Activated T-cell treated with anti-CD3 and anti-CD28 coated beads for 1 hour (primary cell): ENCODE data around the gene CPLANE2.
"Not testable (repeated sequence)": the region's sequence is repeated elsewhere in the genome, so short reads cannot be mapped to it uniquely, and the experiment has no call there.

Experiments
- DNase-seq: peaks from one replicate; pipeline ENCODE4 v3.0.0-alpha.2; 2020; ENCODE audit warnings: low read depth

The CPLANE2 gene

DNA sequence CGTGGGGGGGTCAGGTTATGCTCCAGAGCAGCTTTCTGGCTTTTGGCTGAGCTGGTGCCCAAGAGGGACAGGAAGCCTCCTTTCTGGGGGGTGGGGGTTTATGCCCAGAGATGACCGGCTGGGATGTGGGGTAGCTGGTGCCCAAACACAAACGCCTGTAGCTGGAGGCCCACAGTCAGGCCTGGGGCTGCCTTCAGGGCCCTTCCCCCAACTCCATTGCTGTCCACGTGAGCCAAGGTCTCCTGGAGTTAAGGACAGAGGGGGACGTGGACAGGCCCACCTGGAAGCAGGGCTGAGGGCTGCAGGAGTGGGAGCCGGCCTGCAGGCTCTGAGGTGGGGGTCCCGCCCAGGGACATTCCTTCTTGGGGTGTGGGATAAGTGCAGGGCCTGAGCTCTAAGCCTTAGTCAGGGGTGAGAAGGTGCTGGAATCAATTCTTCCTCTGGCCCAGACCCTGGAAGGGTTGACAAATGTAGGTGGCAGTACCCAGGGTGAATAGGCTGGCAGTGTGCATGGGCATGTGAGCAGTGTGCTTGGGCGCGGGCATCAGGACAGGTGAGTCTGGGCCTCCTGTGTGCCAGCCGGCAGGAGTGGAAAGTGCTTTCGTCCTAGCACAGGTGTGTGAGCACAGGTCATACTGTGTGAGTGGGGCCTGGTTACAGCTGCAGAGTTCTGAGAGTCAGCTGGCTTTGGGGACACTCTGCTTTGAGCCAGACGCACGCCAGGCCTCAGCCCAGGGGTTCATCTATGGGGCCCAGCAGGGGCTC is 6.8 kb downstream of the CPLANE2 start:
- DNase-seq, result no peak

DNA sequence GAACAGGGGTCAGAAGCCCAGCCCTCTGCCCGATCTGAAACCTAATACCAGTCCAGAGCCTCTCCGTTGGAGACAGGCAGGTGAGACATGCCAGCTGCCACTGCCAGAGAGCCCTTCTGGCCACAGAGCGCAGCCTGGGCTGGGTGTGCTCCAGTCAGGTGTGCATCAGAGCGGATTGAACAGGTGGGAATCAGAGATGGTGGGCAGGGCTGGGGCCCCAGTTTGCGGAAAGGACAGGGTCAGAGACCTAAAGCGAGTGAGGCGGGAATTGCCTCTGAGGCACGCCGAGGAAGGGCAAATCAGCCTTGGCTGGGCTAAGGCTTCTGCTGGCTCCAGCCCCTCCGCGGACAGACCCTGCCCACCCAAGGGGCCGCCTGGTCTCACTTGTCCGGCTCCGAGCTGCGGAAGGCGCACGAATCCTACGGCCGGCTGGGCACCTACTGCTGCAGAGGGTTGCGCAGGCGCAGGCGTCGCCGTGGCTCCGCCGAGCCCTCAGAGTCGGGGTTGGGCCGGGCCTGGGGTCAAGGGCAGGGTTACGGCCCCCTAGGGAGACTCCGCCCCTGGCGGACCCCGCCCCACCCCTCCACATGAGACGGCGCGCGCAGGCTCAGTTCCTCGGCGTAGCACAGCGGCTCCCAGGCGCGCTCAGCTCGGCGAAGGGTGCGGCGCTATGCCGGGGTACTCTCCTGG is 10.3 kb downstream of the CPLANE2 start:
- DNase-seq, result no peak

DNA sequence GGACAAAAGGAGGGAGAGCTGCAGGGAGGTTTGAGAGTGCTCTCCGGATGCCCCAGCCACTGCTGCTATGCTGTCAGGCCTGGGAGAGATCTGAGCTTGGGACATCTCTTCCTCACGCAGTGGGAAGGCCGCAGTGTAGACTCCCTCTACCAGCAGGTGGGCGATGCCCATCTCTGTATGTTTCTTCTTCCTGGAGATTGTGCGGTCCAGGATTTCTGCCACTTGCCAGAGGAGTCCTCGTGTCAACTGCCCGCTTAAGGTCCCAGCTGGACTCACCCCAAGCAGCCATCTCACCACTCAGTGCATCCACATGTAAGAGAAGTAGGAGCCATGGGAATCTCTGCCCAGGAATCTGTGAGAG is 10.9 kb downstream of the CPLANE2 start:
- no peak for DNase-seq

DNA sequence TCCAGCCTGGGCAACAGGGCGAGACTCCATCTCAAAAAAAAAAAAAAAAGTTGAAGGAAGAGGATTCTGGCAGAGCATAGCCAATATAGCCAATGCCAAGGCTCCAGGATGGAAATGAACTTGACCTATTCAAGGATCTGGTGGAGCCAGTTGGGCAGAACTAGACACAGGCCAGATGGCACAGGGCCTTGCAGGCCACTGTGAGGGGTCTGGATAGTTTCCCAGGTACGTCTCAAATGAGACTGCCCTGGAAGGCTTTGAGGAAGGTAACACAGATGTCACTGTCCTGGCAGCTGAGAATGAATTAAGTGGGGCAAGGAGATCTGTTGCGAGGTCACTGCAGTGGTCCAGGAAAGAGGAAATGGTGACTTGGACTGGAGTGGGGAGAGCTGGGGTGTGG is 12.5 kb downstream of the CPLANE2 start:
- no peak for DNase-seq

DNA sequence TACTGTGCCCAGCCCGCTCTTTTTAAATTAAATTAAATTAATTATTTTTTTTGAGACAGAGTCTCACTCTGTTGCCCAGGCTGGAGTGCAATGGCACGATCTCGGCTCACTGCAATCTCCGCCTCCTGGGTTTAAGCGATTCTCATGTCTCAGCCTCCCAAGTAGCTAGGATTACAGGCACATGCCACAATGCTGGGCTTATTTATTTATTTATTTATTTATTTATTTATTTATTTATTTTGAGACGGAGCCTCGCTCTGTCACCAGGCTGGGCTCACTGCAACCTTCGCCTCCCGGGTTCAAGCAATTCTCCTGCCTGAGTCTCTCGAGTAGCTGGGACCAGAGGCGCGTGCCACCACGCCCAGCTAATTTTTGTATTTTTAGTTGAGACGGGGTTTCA is 14.3 kb downstream of the CPLANE2 start:
- DNase-seq, result not testable (repeated sequence)

DNA sequence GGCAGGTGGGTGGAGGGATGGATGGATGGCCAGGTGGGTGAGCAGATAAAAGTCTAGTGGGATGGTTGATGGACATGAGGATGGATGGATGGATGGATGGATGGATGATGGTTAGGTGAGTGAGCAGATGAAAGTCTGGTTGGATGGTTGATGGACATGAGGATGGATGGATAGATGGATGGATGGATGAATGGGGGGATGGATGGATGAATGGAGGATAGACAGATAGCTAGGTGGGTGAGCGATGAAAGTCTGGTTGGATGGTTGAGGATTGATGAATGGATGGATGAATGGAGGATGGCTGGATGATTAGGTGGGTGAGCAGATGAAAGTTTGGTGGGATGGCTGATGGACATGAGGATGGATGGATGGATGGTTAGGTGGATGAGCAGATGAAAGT is 15.5 kb downstream of the CPLANE2 start:
- DNase-seq, result no peak

DNA sequence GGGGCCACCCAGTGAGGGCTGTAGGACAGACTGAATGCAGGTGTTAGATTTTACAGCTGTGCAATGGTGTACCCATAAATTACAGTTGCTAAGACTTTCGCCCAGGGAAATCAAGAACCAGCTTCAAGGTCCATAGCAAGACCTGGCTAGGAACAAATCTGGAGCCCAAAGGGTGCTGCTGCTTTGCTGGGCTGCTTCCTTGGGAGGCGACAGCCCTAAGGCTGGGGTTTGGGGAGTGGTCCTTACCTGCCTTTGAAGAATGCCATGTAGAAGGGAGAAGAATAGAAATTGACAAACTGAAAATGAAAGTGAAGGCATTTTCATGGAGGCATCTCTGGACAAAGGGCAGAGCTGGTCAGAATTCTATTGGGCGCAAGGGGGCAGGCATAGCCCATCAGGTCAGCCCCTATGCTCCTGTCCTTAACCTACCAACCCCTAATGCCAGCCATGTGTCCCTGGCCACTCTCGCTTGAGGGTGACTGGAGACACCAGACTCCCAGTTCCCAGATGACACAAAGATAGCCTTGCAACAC is 16.9 kb downstream of the CPLANE2 start:
- DNase-seq, result no peak

DNA sequence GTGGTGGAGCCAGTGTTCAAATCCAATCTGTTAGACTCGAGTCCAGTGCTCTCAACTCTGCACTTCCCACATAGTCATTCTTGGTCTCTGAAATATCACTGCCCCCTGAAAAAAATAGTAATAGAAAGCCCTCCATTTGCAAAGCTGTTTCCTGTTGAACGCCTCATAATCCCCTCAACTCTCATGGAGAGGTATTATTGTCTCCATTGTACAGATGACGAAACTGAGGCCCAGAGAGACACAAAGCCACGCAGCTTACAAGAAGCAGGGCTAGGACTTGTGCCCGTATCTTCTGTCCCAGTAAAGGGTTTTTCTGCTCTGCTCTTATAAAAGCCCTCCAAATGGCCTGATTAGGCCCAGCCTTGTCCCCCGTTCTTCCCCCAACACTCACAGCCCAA is 18.3 kb downstream of the CPLANE2 start:
- no peak for DNase-seq

DNA sequence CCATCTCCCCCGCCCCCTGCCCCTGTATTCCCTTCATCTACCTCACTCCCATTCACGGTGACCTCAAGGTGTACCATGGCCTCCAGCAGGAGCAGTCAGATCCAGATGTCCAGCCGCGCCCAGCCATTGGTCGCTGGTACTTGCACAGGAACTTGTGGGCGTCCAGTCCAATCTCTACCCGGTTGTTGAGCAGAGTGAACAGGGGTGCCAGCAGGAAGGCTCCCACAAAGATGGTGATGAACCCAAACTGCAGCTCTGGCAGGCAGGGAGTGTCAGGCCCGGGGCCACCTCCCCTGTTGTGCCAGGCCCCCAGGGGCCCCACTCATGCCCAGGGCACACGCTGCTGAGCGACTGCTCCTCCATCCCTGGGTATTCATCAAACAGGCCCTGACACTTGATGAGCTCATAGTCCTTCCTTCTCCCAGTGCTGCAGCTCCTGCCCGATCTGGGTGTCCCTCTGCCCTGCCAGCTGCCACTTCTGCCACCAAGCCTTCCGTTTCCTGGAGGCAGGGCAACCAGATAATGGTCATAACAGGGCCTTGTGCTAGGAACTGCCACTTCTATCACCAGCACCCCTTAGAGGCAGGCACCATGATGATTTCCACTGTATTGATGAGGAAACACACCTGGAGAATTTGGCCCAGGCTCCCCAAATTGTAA is 18.8 kb downstream of the CPLANE2 start:
- no peak for DNase-seq

DNA sequence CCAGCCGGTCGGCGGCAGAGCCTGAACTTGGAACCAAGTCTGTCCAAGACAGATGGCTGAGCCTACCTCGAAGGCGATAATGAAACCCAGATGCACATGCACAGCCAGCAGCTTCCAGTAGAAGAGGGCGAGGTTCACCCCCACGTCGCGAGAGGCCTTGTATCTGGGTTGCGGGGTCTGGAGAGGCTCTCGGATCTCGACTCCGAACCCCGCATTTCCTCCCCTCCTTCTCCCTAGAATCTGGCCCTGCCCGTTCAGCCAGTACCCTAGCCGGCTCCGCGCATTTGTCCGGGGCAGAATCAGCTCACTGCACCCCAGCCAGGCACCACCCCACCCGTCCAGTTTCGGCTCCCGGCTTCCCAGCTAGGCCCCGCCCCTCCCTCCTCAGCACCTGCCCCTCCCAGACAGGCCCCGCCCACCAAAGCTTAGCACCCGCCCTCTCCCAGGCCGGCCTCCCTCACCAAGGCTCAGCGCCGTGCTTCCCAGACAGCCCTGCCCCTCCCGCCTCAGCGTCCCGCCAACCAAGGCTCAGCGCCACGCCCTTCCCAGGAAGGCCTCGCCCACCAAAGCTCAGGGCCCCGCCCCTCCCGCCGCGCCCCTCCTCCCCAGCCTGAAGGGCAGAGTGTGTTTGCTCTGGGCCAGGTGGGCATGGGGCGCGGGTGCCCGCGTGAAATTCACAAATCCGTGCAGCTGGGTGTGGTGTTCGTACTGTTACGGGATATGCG is 19.8 kb downstream of the CPLANE2 start:
- DNase-seq, result peak; percentile 91

DNA sequence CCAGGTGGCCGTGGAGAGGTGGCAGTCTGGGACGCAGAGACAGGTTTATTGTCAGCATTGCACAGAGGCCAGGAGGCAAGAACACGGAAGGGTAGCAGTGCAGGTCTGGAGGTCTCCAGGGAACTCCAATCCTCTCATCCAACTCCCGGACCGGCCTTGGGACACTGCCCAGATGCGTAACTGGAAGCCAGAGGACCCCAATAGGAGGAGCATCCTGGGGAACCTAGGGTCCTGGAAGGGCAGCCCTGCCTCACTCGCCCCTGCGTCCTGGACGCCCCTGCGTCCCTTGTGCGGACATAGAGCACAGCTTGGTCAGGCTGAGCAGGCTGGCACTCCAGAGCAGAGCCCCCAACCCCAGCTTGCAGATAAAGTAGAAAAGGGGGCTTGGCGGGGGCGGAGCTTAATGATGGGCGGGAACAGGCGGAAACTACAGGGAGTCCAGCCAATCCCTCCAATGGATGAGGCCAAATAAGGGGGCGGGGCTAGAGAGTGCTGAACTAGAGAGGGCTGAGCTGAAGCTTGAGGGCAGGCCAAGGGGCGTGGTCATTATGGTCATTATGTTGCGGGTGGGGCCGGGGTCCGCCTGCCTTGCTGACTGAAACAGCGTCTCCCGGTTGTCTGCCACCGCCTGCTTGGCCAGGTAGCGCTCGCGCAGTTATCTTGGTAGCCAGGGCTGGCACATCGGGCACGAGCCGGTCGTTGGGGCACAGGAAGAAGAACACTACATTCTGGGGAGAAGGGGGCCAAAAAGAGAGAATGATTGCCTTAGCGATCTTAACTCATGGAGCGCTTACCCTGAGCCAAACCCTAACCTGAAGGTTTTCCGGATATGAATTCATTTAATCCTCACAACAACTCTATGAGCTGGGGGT is 20.9 kb downstream of the CPLANE2 start:
- peak; percentile 23 for DNase-seq

DNA sequence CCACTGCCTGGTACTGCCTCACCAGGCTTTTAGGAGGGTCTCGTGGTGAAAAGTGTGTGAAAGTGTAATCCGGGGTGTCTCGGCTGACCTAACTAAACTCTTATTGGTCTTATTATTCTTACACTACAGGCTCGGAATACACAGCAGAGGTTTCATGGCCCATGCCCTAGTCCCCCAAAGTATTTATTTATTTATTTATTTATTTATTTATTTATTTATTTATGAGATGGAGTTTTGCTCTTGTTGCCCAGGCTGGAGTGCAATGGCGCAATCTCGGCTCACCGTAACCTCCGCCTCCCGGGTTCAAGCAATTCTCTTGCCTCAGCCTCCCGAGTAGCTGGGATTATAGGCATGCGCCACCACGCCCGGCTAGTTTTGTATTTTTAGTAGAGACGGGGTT is 21.7 kb downstream of the CPLANE2 start:
- not testable (repeated sequence) for DNase-seq

DNA sequence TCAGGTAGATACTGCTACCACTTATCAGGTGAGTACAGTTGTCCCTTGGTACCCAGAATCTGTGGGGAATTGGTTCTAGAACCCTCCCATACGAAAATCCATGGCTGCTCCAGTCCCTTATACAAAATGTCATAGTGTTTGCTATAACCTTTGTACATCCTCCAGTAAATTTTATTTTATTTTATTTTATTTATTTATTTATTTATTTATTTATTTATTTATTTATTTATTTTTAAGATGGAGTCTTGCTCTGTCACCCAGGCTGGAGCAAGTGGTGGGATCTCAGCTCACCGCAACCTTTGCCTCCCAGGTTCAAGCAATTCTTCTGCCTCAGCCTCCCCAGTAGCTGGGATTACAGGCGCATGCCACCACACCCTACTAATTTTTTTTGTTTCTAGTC is 23.4 kb downstream of the CPLANE2 start:
- not testable (repeated sequence) for DNase-seq

DNA sequence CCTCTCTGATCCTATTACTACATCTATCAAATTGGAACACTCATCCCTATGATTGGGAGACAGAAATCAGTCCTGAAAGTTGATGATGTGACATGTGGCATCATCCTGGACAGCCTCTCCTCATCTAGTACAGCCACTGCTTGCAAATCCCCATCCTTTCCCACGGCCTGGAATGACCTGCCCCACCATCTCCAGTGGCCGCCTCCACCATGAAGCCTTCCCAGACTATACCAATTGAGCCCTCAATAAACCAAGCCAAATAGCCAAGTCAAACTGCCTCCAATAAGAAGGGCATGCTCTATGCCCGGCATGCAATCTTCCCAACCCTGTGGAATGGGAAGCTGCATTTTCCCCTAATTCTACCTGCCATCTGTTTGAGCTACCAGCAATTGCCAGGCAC is 24.0 kb downstream of the CPLANE2 start:
- no peak for DNase-seq

DNA sequence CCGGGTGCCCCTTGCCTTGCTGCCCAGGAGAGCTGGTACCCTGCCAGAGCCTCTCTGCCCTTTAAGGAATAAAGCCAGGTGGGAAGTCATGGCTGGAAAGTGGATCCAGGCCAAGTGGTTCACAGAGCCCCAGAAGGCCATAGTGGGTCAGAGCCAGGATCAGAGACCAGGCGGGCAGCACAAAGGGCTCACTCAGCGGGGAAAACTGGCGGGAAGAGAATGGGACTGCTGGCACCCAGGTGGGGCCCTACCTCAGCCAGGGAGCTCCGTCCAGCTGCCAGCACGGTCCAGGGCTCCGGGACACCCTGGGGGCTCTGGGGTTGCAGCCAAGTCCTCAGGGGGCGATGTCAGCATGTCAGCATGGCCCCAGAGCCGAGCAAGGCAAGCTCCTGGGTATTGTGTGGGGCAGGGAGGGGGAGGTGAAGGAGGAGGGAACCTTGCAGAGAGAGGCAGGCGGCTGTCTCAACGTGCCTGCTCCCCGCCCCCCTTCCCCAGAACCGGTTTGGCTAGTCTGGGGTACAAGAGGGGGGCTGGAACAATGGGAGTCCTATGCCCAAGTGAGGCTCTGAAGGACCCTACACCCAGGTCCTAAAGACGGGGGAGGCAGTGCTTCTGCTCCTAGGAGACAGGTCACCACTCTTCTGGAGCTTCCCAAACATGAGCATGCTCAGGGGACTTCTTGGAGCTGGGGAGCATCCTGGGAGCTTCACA is 24.6 kb downstream of the CPLANE2 start, which contains the start of gene ARHGEF19:
Gene ARHGEF19 (minus strand): TSS at position 402 of the 711 bp plus-strand sequence. CDS start 3,598 bp downstream, outside the sequence.
- DNase-seq, result no peak

DNA sequence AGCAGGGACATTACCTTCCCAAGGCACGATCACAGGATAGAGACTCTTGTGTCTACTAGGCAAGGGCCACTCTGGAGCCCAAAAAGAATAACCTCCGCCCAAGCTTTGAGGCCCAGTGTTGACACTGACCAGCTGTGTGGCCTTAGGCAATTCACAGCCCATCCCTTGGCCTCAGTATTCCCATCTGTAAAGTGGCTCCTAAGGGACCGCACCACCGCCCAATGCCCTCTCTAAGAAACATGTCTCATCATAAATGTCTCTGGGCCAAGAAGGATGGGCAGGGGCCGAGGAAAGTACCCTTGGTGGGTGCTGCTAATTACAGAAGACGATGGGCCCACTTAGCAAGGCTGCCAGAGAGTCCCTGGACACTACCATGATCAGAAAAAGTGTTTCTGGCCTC is 25.2 kb downstream of the CPLANE2 start:
- DNase-seq, result no peak

DNA sequence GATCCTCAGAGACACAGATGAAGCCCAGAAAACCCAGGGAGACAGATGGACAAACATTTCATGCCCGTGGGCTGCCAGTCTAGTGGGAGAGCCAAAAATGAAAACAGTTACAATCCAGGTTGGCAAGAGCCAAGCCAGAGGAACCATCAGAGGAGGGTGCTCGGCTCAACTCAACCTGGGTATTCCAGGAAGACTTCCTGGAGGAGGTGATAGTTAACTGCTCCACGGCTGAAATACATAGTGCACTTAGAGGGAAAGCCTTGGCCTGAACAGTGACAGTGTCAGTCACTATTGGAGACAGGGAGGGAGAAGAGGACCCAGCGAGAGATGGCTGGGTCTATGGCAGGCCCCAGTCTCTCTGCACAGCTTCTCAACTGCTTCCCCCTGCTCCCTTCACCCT is 26.4 kb downstream of the CPLANE2 start:
- DNase-seq, result no peak

DNA sequence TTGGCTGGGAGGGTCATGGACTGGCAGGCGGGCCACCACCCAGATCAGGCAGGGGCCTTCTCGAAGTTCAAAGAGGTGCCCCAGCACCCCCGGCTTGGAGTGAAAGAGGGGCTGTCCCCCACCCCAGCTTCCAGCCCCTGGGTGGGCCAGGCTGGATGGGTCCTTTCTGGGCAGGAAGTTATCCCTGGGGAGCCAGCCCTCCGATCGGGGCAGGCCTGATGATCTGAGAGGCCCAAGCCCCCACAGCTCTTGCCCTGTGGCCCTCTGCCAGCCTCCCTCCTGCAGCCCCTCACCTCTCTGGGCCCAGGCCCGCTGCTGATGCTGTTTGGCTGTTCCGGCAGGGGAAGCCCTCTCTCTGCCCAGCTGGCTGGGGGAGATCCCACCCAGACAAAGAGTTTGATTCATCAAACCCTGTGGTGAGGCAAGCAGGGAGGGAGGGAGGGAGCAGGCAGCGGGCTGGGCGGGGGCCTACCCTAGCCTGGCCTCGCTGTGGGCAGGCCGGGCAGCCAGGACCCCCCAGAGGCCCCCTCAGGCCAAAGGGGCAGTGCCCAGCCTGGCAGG is 27.1 kb downstream of the CPLANE2 start:
- DNase-seq, result no peak

DNA sequence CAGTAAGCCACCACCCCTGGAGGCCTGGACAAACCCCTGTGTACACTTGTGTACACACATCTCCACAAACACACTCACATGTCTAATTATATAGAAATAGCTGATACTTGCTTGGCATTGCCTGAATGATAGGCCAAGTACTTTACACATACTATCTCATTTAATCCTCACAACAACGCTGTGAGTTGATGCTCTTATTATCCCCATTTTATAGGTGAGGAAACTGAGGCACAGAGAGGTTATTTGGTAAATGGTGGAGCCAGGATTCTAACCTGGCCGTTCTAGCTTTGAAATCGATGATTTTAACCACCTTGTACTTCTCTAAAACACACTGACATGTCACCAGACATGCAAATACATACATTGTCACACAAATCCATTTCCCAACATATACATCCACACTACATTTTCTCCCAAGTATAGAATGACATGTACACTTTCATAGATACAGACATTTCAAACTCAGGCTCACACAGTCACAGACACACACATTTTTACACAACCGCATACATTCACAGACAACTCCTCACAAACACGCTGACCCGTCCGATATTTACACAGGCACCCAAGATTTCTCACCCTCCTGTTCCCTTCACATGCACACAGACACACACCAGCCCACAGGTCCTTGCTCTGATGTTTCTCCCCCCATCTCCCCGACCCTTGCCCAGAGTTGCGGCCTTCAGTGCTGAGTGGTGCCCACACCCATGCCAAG is 27.7 kb downstream of the CPLANE2 start:
- DNase-seq, result no peak
